Mesodermal cell (in vitro differentiated cells): ENCODE data around the gene TBC1D16.

Source experiments
- H3K27ac ChIP-seq: 2 replicates; pipeline ENCODE4 v1.7.0; 2013; ENCODE audit warnings: mild to moderate bottlenecking, low read depth, low read length, moderate library complexity; ENCODE audit not compliant: severe bottlenecking
- H3K36me3 ChIP-seq: 2 replicates; pipeline ENCODE4 v1.7.1; 2013; ENCODE audit warnings: mild to moderate bottlenecking, low read length, moderate library complexity; ENCODE audit not compliant: control insufficient read depth, insufficient read depth
- H3K4me1 ChIP-seq: one replicate; pipeline ENCODE4 v1.7.1; 2013; ENCODE audit warnings: mild to moderate bottlenecking, low read length; ENCODE audit not compliant: insufficient read depth, control insufficient read depth, poor library complexity, severe bottlenecking
- H3K4me3 ChIP-seq: 2 replicates; pipeline ENCODE4 v1.7.0; 2013; ENCODE audit warnings: low read length, control low read depth, mild to moderate bottlenecking; ENCODE audit not compliant: insufficient read depth, poor library complexity, severe bottlenecking; ENCODE audit errors: extremely low read depth
- H3K9me3 ChIP-seq: 2 replicates; pipeline ENCODE4 v1.7.1; 2013; ENCODE audit warnings: mild to moderate bottlenecking, low read length, moderate library complexity; ENCODE audit not compliant: control insufficient read depth
- WGBS, 2 experiments: methylation state at CpG; one replicate each; pipeline ENCODE4 v1.1.5; 2013; ENCODE audit warnings: missing lambda C conversion rate in 2 of 2; ENCODE audit not compliant: insufficient coverage in 2 of 2; 5-methylcytosine and 5-hydroxymethylcytosine counted together

Gene TBC1D16

DNA sequence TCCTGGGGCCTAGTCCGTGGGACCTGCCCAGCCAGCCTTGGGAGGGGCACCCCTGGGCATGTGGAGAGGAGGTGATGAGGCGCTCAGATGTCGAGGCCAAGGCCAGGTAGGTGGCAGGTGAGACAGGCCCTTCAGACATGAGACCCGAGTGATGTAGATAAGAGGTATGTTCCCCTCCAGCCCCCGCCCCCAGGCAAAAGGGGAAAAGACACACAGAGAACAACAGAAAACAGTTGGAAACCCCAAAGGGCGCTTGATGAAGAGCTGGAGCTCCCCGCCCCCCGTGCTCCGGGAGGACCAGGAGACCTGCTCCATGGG lies 101.1 kb downstream of the TBC1D16 start:
- Histone ChIP-seq H3K4me3 (no peak overlapping the region), H3K27ac (no peak overlapping the region), H3K36me3 (peaks cover 2% of the 10 kb centered on the region), H3K9me3 (no peaks in the 10 kb centered on the region), H3K4me1 (peaks cover 5% of the 10 kb centered on the region)
- 87 to 89% methylated on average over 8 to 9 of the region's 9 CpGs for WGBS, 2 experiments

GRCh38 chr17:79933863-79934652 lies 101.6 kb downstream of the TBC1D16 start:
- H3K4me3 ChIP-seq: no peak overlapping the region
- H3K4me1 ChIP-seq: peaks cover 5% of the 10 kb centered on the region
- WGBS, 2 experiments: 94 to 96% methylated on average over 17 of the region's 22 CpGs
- H3K36me3 ChIP-seq: no peaks in the 10 kb centered on the region
- H3K27ac ChIP-seq: peak overlapping the region; percentile 36
- no peaks in the 10 kb centered on the region for H3K9me3 ChIP-seq

DNA sequence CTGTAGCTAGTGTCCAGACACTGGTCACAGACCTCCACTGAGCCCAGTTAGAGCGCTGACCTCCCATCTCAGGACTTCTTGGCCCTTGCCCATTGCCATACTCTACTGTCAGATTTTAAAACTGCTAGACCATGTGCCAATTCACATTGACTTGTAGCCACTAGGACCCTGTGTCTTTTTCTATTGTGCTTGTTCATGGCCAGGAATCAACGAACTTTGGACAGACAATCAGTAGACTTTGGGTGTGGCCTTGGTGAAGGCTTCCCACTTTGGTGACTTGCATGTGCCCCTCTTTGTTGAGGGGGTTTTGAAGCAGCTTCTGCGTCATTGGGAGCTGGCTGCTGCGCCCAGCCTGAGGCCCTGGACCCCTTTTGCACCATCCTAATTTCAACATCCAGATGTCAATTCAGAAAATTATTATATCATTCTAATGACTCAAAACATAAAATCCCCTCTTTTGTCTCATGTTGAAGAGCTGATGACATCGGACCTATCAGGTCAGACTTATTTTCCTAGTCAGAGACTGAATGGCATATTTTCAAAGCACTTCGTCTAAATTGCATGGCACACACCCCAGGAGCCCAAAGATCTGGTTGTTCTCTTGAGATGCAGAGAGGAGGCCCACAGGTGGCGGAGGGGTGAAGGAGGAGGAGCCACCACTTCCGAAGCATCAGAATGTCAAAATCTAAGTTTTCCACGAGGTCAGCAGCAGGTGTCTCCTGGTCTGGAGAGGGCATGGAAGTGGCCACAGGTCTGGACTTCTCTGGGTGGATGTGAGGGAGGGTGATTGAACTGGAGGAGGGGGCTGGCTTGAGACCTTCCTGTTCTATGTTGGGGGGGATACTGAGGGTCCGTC lies 103.0 kb downstream of the TBC1D16 start:
- H3K4me3 ChIP-seq: no peak overlapping the region
- no peaks in the 10 kb centered on the region for H3K9me3 ChIP-seq
- WGBS, 2 experiments: 78 to 87% methylated on average over 7 to 9 of the region's 10 CpGs
- H3K36me3 ChIP-seq: no peaks in the 10 kb centered on the region
- H3K4me1 ChIP-seq: peaks cover 5% of the 10 kb centered on the region
- no peak overlapping the region for H3K27ac ChIP-seq

- Histone ChIP-seq H3K36me3 (no peaks in the 10 kb centered on the region), H3K9me3 (no peaks in the 10 kb centered on the region), H3K4me1 (peaks cover 5% of the 10 kb centered on the region), H3K27ac (no peak overlapping the region), H3K4me3 (no peak overlapping the region)
- 90 to 96% methylated on average over 8 to 9 of the region's 10 CpGs for WGBS, 2 experiments
Measured at GRCh38 chr17:79931817-79932309, 103.8 kb downstream of the TBC1D16 start.

GRCh38 chr17:79930877-79931816 lies 104.5 kb downstream of the TBC1D16 start:
- Histone ChIP-seq H3K4me1 (peaks cover 5% of the 10 kb centered on the region), H3K27ac (no peak overlapping the region), H3K9me3 (no peaks in the 10 kb centered on the region), H3K4me3 (no peak overlapping the region), H3K36me3 (no peaks in the 10 kb centered on the region)
- 18 to 21% methylated on average over 12 to 15 of the region's 17 CpGs for WGBS, 2 experiments

GRCh38 chr17:79930062-79930876 lies 105.4 kb downstream of the TBC1D16 start:
- Histone ChIP-seq H3K4me1 (peaks cover 11% of the 10 kb centered on the region), H3K9me3 (no peaks in the 10 kb centered on the region), H3K36me3 (no peaks in the 10 kb centered on the region), H3K27ac (no peak overlapping the region), H3K4me3 (peak overlapping the region; percentile 36)
- WGBS, 2 experiments: 1 to 2% methylated on average over 34 to 42 of the region's 59 CpGs

DNA sequence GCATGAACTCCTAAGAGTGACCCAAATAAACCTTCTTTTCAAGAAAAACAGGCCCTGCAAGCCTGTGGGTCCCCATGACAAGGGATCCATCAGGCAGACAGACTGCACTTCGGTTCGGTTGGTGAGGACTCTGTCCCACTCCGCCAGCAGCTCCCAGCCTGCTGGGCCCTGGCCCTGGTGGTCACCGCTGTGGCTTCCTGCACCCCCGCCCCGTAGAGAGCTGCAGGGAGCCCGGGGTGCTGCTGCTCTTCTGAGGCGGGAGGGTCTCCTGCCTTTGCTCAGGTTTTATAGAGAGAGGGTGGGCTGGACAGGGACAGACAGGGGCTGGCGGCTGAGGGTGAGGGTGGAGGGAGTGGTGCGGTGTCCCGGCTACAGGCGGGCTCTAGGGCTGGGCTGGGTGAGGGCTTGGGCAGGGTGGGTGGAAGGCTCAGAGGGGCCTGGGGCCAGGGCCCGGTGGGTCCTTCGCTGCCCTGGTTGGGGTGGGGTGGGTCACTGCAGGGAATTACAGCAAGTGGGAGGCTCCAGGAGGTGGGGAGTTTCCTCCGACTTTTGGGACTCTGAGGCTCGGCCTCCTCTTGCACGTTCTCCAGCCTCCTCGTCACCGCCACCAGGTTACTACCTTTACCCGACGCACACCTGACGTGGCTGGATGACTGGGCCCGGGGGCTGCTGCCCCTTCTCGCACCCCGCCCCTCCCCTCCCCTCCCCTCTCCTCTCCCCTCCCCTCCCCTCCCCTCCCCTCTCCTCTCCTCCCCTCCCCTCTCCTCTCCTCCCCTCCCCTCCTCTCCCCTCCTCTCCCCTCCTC lies 106.2 kb downstream of the TBC1D16 start:
- WGBS, 2 experiments: 90% methylated on average over 11 to 13 of the region's 25 CpGs
- Histone ChIP-seq H3K4me1 (peaks cover 11% of the 10 kb centered on the region), H3K9me3 (no peaks in the 10 kb centered on the region), H3K4me3 (peak overlapping the region; percentile 36), H3K36me3 (no peaks in the 10 kb centered on the region), H3K27ac (no peak overlapping the region)

DNA sequence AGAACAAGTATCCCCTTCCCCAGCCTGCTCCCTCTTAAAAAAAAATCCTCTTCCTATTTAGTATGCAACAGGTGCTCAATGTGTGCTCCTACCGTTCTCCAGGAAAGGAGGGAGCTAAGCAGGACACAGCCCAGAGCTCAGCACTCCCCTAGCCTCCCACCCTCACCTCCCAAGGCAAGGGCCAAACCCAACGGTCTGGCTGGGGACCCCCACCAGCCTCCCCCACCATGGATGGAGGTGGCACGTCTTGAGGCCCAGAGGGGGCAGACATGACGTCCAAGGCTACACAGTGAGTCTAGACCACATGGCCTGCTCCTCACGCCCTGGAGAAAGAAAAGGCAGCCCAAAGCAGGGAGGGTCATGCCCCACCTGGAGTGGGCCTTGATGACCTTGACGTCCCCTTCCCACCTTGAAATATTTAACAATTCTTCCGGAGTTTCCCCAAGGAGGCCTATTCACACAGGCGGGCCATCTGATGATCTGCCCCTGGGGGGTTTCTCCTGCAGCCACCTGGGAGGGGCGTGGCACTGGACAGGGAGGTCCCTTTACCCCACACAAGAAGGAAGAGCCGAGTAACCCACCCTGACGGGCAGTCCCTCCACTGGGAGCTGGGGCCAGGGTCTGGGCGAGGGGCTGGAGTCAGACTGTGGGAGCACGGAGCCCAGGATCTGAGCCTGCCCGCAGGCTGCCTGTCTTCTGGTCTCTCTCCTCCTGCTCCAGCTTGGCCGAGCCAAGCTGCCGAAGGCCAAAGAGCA lies 107.0 kb downstream of the TBC1D16 start:
- Histone ChIP-seq H3K36me3 (no peaks in the 10 kb centered on the region), H3K9me3 (no peaks in the 10 kb centered on the region), H3K27ac (no peak overlapping the region), H3K4me3 (no peak overlapping the region), H3K4me1 (peaks cover 11% of the 10 kb centered on the region)
- WGBS, 2 experiments: 88 to 92% methylated on average over 9 to 15 of the region's 16 CpGs
